GM21390 (cell line): ENCODE results near the gene YEATS4.
"Not testable (repeated sequence)": the region's sequence is repeated elsewhere in the genome, so short reads cannot be mapped to it uniquely, and the experiment has no call there.

ENCODE experiments used
- ATAC-seq: cut with Tn5 transposase; IDR thresholded peaks from one replicate; pipeline ENCODE4 v1.9.1; 2021; ENCODE audit not compliant: unreplicated experiment

The YEATS4 gene

DNA sequence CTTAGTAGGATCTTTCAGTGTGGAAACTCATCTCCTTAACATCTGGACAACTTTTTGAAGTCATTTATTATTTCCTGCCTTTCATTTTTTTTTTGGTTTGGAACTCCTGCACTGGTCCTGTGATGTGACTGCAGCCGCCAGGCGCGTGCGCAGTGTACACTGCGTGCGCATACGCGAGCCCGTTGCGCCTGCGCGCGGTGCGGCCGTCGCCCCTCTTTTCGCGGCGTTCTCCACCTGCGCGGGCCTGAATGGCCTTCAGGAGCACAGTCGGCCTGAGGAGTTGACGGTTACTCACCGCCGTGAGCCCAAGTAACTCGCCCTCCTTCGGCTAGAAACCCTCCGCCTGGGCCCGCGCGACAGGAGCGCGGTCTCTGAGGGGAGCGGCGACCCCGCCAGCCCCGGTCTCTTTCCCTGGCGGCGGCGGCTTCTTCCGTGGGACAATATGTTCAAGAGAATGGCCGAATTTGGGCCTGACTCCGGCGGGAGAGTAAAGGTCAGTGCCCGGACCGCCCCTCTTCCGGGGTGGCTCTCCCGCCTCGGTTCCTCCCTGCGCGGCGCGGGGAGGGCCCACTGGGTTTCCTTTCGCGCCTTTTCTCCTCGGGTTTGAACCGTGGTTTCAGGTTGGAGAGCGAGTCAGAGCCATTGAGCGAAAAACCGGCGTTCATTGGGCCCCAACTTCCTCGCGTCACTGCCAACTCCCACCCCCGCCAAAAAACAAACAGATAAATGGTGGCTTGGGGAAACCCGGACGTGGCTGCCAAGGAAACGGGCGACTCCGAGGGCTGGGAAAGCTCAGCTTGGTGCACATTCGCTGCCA lies at the start of gene YEATS4:
YEATS4 (plus strand) TSS at position 213 of the 817 bp plus-strand sequence; CDS start at position 443, 230 bp downstream.
- ATAC-seq: peak; percentile 82

DNA sequence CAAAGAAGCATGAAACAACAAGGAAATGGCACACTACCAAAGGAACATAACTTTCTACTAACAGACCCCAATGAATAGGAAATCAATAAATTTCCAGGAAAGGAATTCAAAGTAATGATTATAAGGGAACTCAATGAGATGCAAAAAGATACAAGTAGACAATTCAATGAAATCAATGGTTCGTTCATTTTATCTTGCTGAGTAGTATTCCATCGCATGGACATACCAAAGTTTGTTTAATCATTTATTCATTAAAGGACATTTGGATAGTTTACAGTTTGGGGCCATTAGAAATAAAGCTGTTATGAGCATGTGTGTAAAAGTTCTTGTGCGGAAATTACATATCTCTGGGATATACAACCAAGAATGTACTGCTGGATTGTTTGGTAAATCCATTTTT lies 46.3 kb upstream of the YEATS4 start:
- ATAC-seq: no peak

DNA sequence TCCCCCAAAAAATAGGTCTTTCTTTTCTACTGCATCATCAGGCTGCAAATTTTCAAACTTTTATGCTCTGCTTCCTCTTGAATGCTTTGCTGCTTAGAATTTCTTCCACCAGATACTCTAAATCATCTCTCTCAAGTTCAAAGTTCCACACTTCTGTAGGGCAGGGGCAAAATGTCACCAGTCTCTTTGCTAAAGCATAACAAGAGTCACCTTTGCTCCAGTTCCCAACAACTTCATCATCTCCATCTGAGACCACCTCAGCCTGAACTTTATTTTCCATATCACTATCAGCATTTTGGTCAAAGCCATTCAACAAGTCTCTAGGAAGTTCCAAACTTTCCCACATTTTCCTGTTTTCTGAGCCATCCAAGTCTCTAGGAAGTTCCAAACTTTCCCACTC lies 42.8 kb upstream of the YEATS4 start:
- ATAC-seq: not testable (repeated sequence)

DNA sequence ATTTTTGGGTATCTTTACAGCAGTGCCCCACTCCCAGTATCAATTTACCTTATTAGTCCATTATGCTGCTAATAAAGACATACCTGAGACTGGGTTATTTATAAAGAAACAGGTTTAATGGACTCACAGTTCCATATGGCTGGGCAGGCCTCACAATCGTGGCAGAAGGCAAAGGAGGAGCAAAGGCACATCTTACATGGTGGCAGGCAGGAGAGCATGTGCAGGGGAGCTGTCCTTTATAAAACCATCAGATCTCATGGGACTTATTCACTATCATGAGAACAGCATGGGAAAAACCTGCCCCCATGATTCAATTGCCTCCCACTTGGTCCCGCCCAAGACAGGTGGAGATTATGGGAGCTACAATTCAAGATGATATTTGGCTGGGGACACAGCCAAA lies 42.3 kb upstream of the YEATS4 start:
- ATAC-seq: not testable (repeated sequence)

DNA sequence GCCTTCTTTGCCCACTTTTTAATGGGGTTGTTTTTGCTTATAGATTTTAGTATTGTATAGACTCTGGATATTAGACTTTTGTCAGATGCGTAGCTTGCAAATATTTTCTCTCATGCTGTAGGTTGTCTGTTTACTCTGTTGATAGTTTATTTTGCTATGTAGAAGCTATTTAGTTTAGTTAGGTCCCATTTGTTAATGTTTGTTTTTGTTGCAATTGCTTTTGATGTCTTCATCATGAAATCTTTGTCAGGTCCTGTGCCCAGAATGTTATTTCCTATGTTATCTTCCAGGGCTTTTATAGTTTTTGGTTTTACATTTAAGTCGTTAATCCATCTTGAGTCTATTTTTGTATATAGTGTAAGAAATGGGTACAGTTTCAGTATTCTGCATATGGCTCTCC lies 41.3 kb upstream of the YEATS4 start:
- ATAC-seq: no peak

DNA sequence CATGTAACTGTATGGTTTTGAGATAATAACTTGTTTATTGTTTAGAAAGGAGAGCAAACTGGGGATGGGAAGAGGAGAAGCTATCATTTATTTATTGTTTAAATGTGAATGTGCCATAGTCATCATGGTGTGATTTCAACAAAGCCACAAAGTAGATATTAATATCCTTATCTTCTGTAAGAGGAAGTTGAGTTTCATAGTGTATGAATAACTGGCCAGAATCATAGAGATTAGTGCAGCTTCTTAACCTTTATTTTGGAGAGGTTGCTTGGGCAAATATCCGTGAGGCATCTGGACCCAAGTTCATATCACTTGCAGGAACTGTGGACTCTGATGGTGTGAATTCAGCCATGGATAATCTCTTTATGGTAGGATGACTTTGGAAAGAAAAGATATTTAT lies 38.2 kb upstream of the YEATS4 start:
- ATAC-seq: no peak

DNA sequence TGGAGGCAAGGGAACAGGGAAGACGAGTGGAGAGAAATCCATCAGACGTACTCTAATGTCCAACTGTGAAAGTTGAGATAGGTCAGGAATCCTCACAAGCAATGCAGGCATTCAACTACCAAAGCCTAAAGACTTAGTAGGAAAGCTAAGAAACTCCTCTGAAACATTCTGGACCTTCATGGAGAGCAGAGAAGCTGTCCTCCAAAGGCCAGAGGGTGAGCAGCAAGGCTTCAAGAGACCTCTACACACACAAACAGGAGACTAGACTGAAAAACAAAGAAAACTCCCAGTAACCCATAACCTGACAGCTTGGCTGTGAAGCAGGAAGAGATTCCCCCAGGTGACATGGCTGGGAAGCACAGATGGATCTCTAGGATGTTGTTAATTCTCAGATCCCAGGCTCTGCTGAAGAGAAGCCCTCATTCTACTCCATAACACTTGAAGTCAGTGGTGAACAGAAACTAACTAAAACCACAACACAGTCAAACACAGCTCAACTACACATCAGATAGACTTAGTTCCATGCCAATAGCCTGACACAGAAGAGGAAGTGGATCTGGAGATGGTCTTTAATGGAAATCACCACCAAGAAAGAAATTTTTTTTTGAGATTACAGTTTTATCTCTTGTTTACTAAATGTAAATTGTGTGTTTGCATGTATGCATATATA lies 34.6 kb upstream of the YEATS4 start:
- peak; percentile 92 for ATAC-seq

DNA sequence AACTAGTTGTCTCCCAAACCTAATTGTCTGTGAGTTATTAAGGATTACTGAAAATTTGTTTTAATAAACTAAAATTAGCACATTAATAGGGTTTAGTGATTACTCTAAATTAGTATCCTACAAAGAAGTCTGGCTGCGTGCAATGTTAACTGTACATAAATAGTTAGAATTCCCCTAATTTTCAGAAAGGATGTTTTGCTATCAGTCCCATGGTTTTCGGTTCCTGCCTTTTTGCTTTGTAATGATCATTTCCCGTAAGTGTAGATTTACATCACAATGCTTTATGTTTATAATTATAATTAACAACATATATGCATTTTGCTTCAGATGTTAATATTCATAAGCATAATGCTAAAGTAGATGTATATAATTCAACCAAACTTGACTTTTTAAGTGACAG lies 31.1 kb upstream of the YEATS4 start:
- ATAC-seq: no peak

DNA sequence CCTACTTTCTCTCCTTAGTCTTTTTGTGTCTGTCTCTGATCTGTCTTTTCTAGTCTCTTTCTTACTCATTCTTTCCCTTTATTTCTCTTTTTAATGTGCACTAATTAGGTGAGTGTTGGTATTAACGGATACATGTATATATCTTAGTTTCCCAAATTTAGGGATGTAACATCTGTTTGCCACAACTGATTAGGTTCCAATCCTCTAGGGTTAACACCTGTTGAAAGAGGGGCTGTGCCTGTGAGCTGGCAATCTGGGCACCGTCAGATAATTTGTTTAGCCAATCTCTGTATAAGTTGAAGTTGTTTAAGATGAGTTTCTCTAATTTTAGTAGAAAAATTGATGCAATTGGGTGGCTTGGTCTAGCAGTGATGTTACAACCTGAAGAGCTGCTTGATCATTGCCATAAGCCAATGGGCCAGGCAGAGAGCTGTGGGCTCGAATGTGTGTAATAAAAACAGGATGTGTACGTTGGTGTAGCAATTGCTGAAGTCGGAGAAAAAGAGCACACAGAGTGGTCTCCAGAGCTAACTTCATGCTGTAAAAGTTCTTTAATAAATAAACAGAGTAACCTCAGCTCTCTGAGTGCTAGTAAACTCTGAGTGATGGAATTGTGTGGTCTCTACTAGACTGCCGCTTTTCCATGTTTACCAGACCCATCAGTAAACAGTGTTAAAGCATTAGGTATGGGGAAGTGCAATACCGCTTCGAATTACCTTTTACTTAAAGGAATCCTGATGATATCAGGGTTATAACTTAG lies 29.7 kb upstream of the YEATS4 start:
- no peak for ATAC-seq

DNA sequence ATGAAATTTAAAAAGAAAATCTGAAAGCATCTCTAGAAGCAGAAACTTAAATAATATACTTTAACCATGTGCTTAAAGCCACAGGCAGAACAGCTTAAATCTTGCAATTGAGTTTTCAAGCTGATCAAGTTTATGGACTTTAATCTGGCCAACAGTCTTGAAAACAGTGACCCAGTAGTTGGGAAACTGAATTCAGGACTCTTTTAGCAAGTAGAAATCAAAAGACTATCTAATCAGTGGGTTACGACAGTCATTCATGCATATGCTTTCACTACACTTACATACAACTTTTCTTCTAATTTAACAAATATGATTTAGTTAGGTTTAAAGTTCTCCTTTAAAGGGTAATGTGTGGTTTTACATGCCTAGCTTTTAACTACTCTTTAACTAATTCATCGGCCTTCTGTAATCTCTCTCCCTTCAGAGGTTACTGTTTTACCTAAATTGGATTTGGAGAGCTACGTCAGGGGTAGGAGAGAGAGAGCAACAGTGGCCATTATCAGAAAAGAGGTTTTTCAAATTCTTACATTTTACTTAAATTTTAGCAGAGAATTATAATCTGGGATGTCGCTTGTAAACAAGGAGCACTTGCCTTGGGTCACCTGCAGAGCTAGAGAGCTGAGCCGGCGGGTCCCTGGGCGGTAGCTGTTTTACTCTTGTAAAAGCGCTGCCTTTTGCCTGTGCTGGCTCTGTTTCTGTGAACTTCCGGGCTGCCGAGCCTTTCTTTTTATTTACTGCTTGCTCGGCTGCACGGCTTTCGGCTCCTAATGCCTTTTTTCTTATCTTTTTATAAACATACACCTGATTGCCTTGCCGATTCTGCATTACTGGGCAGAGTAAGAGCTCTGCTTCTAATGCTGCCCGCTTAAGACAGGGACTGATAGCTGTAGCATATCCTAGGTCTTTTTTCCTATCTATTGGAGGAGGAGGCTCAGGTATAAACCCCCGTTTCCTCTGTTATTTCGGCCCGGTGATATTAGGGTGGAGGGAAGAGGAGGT lies 28.8 kb upstream of the YEATS4 start:
- peak; percentile 79 for ATAC-seq

DNA sequence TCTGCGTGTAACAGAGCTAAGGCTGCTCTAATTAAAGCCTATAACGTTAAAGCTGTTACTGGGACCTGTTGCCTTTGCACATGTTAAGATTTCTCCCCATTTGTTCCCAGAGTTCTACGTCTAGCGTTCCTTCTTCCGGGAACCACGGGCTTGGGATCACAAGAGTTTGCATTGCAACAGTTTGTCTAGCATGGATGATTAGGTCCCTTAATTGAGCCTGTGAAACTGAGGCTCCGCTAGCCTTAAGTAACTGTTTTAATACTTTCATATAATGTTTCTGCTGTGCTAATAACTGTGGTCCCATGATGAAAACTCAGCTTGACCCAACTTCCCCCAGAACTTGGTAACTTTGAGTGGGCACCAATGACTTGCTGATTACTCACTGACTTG lies 28.0 kb upstream of the YEATS4 start:
- no peak for ATAC-seq

DNA sequence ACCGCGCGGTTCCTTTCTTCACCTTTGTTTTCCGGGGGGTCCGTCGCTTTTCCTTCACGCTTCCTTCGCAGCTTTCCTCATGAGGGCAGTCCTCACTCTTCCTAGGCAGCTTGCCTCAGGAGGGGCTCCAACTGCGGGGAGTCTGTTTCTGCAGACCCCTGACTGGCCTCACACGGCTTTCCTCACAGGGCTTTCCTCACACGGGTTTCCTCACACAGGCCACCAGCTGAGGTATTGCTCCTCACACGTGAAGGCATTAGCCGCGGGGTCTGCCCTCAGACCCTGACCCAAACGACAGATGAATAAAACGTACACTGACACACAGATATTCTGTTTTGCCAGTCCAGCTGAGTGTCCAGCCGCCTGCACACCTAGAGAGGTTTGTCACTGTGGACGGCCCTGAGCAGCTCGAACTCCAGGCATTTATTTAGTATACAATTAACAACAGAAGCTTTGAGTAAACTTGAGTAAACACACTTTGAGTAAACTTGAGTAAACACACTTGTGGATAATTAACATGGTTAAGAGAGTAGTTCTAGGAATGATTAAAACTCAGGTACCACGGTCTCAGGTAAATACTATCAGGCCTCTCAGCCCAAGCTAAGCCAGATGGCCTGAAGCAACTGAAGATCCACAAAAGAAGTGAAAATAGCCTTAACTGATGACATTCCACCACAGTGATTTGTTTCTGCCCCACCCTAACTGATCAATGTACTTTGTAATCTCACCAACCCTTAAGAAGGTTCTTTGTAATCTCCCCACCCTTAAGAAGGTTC lies 27.4 kb upstream of the YEATS4 start:
- no peak for ATAC-seq

DNA sequence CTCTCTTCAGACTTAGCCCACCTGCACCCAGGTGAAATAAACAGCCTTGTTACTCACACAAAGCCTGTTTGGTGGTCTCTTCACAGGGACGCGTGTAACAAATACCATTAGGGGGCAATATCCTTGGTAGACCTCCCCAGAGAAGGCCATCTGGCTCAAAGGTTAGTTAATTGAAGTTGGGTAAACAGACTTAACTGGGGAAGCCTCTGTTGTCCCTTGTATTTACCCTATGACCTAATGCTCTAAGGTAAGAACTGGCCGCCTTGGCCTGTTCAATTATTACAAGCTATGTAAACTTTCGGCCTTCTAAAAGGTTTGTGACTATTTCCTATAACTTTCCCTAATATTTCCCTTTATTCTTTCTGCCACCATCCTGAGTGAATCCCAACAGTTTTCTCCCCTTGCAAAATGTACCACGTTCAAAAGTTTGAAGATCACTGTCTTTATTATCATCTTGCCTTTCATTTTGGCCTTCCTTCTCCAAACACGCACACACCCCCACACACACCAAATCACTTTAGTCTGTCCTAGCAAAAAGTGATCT lies 26.7 kb upstream of the YEATS4 start:
- no peak for ATAC-seq

DNA sequence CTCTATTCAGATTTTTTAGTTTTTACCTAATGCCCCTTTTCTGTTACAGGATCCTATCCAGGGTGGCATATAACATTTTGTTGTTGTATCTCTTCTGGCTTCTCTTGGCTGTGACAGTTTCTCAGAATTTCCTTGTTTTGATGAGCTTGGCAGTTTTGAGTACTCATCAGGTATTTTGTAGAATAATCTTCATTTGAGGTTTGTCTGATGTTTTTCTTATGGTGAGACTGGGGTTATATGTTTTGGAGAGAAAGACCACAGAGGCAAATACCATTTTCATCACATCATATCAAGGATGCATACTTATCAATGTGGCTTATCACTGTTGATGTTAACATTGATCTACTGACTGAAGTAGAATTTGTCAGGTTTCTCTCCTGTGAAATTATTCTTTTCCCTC lies 25.4 kb upstream of the YEATS4 start:
- ATAC-seq: no peak

DNA sequence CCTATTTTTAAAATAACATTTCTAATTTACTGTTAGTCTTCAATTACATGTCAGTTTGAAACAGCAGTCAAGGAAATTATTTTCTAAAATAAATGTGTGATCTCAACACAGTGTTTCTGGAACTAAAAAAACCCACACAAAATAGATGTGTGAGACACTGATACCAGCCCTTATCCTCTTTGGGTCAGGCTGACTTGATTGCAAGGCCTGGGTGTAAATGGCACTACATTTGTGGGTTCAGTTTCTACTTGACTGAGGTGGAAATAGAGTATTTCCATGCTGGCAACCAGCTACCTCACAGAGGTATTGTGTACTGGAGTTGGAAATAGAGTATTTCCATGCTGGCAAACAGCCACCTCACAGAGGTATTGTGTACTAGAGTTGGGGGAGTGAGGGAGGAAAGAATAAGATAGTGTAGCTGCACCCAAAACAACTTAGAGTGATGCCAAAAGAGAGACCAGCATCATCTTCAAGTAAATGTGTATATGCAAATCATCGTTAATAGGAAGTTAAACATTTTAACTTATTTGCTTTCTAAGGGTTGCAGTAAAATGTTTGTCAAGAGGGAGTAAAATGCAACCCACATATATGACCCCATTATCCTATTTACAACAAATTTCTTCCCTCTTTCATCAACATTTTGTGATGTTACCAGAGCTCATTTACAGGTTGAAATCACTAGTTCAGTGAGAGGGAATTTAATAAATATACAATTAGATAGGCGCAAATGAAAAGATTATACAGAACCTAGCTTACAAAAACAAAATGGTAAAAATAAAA lies 22.0 kb upstream of the YEATS4 start:
- no peak for ATAC-seq

DNA sequence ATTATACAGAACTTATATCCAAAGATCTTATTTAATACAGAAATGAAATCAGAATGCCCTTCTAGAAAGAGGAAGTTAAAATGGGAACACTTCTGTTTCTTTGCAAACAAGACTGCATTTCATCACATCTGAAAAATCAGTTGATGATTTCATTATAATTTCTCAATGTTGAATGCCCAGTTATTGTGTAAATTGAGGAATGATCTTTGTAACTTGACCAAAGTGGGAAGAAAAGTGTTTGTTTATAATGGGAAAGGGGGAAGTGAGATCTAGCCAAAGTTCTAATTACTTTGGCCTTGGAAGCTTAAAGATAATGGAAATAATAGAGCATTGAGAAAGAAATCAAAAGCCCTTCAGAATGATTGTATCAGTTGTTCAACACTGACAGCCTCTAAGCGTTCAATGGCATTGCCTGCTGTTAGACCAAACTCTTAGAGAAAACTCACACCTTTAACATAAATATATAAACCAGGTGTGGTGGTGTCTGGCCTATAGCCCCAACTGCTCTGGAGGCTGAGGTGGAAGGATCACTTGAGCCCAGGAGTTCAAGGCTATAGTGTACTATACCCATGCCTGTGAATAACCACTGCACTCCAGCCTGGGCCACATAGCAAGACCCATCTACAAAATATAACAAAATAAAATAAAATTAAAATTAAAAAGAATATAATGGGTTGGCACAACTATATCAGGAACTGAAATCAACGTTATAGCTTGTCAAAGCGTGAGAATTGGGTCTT lies 21.3 kb upstream of the YEATS4 start:
- ATAC-seq: no peak

DNA sequence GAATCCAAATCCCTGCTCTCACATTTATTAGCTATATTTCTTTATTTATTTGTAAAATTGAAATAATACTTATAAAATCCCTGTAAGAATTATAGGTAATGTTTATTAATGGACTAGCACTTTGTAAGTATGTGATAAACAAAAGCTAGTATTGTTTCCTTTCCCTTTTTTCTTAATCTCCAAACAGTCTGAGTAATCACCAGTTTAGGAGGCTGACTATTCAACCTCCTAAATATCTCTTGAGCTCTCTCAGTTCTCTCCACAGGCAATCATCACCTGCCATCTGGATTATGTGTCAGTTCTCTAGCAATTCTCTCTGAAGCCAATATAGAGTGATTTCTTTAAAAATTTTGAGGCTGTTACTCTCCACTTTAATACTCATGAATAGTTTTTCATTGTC lies 20.6 kb upstream of the YEATS4 start:
- no peak for ATAC-seq

DNA sequence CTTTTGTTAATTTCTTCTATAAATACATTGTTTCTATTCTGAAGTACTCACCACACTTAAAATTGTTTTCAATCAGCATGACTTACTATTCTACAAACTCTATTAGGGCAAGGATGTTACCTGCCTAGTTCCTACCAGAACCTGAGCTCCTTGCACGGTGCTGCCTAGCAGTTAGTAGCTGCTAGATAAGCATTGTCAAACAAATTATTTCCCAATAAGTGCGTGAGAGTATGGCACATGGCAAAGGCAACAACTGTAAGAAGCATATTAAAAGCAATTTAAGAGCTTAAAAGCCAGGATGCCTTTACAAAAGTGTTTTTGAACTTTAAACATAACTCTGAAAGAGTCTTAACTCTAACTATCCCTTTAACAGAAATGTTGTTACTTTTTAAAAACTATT lies 19.5 kb upstream of the YEATS4 start:
- ATAC-seq: no peak
